Measurements from ENCODE around the gene PDE4B.

PDE4B gene

GRCh38 chr1:66337249-66337648, 544.6 kb downstream of the PDE4B start:
- no peak for DNase-seq (ENCODE audit: low read depth)

GRCh38 chr1:66339944-66340343, 547.2 kb downstream of the PDE4B start:
- no peak for DNase-seq (ENCODE audit: low read depth)

- DNase-seq (ENCODE audit: low read depth) = no peak
These were observed 548.9 kb downstream of the PDE4B start for GRCh38 chr1:66341446-66342089.

- DNase-seq (ENCODE audit: low read depth) = no peak
These were observed 550.0 kb downstream of the PDE4B start for GRCh38 chr1:66342707-66343106.

- DNase-seq (ENCODE audit: low read depth) = no peak
These were observed 551.1 kb downstream of the PDE4B start for GRCh38 chr1:66343569-66344325.

GRCh38 chr1:66346057-66346795, 553.5 kb downstream of the PDE4B start:
- DNase-seq (ENCODE audit: low read depth) = no peak

- DNase-seq (ENCODE audit: low read depth) = no peak
These were observed 554.2 kb downstream of the PDE4B start for GRCh38 chr1:66346873-66347272.

GRCh38 chr1:66348776-66349175, 556.1 kb downstream of the PDE4B start:
- DNase-seq (ENCODE audit: low read depth) = no peak

- DNase-seq (ENCODE audit: low read depth) = no peak
These were observed 556.5 kb downstream of the PDE4B start for GRCh38 chr1:66349242-66349641.

- no peak for DNase-seq (ENCODE audit: low read depth)
These were observed 557.4 kb downstream of the PDE4B start for GRCh38 chr1:66350001-66350547.

- DNase-seq (ENCODE audit: low read depth) = no peak
These were observed 558.8 kb downstream of the PDE4B start for GRCh38 chr1:66351478-66351877.

- no peak for DNase-seq (ENCODE audit: low read depth)
These were observed 559.2 kb downstream of the PDE4B start for GRCh38 chr1:66351913-66352312.

GRCh38 chr1:66352792-66353191, 560.1 kb downstream of the PDE4B start:
- no peak for DNase-seq (ENCODE audit: low read depth)

- DNase-seq (ENCODE audit: low read depth) = no peak
These were observed 560.6 kb downstream of the PDE4B start for GRCh38 chr1:66353257-66353656.

GRCh38 chr1:66354311-66355201, 561.9 kb downstream of the PDE4B start:
- DNase-seq (ENCODE audit: low read depth) = no peak

GRCh38 chr1:66355756-66356155, 563.1 kb downstream of the PDE4B start:
- no peak for DNase-seq (ENCODE audit: low read depth)

GRCh38 chr1:66356605-66357004, 563.9 kb downstream of the PDE4B start:
- no peak for DNase-seq (ENCODE audit: low read depth)

- DNase-seq (ENCODE audit: low read depth) = no peak
These were observed 564.3 kb downstream of the PDE4B start for GRCh38 chr1:66357021-66357420.

- DNase-seq (ENCODE audit: low read depth) = no peak
These were observed 564.9 kb downstream of the PDE4B start for GRCh38 chr1:66357478-66358197.

GRCh38 chr1:66359269-66359668, 566.6 kb downstream of the PDE4B start:
- no peak for DNase-seq (ENCODE audit: low read depth)

GRCh38 chr1:66359815-66360214, 567.1 kb downstream of the PDE4B start:
- no peak for DNase-seq (ENCODE audit: low read depth)

All from stimulated activated CD4-positive, alpha-beta T cell treated with anti-CD3 and anti-CD28 coated beads, Interleukin-2, amount 100 ng/mL, for 4 hours (primary cell).